Activated CD4-positive, CD25-positive, alpha-beta regulatory T cell (primary cell): ENCODE measurements around the gene MRTFA.
"Not testable (repeated sequence)": the region's sequence is repeated elsewhere in the genome, so short reads cannot be mapped to it uniquely, and the experiment has no call there.

Experiments used
- DNase-seq, 4 experiments: peaks; one replicate each; lab custom pipeline; 2025; lab: John Stamatoyannopoulos, UW

The MRTFA gene

DNA sequence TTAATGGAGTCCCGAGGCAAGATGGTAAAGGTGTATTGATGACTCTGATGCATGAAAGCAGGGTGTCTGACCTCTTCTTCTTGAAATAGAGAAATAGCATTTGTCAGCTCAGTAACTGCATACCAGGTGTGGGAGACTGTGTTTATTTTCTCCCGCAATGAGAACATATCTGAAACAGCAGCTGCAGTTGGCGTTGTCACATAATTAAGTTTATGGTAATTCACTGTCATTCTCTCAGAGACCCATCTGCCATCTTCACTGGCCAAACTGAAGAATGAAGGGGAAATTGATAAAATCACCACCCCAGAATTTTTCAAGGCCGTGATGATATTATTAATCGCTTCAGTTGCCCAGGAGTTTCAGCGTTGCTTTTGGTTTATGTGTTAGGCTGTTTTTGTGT lies 22.6 kb upstream of the MRTFA start:
- no peak for DNase-seq

DNA sequence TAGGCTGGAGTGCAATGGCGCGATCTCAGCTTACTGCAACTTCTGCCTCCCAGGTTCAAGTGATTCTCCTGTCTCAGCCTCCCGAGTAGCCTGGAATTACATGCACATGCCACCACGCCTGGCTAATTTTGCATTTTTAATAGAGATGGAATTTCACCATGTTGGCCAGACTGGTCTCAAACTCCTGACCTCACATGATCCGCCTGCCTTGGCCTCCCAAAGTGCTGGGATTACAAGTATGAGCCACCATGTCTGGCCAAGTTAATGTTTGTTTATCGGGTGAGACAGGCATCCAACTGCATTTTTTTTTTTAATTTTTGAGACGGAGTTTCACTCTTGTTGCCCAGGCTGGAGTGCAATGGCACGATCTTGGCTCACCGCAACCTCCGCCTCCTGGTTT lies 20.1 kb upstream of the MRTFA start:
- not testable (repeated sequence) for DNase-seq

DNA sequence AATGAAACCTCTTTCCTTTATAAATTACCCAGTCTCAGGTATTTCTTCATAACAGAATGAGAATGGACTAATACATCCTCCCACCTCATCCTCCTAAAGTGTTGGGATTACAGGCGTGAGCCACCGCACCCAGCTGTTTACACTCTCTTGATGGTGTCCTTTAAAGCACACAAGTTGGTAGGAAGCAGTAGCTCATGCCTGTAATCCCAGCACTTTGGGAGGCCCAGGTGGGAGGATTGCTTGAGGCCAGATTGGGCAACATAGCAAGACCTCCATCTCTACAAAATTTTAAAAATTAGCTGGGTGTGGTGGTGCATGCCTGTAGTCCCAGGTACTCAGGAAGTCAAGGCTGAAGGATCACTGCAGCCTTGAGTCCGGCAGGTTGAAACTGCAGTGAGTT lies 19.4 kb upstream of the MRTFA start:
- not testable (repeated sequence) for DNase-seq

DNA sequence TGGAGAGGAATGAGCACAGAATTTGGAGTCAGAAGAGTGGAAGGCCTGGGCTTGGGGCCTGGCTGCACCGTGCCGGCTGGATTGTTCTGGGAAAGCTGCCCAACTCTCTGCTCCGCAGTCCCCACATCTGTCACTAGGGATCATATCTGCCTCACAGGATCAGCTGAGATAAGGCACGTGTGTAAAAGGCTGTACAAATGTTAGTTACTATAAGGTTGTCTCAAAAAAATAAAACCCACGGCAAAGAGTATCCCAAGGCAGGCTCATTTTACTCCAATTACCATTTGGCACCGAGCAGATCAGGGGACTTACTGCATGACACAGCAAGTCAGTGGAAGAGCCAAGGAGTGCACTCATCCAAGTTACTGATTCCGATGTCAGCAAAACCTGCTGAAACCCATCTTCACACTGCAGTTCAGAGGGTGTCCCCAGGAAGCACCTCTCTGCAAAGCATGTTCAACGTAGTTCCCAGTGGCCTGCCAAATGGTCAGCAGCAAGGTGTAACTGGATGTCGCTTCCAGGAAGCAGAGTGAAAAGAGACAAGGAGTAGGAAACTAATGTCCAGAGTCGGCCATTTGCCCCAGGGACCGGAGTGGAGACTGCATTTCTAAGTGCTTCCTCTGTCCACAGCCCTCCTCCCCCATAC lies 18.1 kb upstream of the MRTFA start:
- DNase-seq, result no peak

DNA sequence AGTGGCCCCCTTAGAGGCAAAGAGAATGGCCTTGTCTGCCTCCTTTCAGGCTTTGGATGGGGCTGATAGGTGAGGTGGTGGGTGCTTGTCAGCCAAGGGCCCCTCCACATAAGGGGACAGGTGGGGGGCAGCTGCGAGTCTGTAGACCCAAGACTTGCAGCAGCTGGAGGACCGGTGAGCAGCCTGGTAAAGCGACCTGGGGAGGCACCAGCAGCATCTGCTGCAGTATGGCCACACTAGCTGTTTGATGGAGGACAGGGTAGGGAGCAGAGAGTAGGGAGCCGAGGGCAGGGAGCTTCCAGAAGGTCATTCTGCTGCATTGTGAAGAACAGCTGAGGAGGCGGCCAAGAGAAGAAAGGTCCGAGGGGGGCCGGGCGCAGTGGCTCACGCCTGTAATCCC lies 16.8 kb upstream of the MRTFA start:
- no peak for DNase-seq

DNA sequence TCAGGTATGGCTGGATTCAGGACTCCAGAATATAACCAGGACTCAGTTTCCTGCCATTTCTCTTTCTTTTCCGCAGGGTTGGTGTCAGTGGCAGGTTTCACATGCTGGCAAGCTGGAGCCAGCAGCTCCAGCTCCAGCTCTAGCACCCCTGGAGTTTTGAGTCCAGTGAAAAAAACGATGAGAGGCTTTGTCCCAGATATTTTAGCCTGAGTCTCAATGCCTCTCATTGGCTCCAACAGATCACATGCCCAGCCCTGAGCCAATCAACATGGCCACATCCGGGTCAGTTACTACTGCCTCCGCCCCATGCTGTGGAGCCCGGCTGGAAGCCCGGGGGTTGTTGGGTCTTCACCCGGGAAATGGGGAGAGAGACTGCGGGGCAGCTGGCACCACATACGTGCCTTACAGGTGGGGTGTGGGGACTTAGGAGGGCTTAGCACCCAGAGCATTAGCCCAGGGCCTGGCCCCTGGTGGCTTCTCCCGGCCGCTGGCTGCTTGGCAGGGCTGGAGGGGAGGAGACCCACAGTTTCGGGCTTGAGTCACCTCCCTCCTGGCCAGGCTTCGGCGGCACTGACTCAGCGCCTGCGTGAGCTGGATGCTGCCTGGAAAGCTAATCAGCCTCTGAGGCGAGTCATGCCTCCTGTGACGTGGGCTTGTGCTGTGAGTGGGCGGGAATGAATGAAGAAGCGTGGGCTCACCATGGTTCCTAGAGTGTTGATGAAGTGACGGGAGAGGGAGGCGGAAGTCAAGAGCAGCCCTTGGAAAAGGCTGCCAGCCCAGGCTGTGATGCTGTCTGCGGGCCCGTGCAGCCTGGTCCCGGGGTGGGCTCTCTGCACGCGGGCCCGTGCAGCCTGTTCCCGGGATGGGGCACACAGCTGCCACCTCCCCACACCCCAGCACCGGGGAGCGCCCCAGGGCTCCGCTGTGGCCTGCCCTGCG lies 15.3 kb upstream of the MRTFA start:
- DNase-seq, result peak; percentile 30 to 73 (median 55)

DNA sequence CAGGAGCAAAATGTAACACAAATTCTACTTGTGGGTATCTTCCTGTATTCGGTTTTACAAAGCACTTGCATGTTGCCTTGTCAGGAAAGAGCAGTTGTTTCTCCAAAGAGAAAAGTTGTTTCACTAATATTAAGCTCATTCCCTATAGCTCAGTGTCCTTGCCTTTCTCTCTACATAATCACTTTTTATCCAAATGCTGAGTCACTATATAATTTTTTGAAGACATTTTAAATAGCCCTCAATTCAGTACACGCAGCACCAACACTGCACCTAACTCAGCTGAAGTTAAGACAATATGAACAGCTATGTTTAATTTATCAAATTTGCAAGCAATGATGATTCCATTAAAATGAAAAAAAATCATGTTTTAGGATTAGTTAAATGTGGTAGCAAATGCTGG lies 14.5 kb upstream of the MRTFA start:
- DNase-seq, result no peak

DNA sequence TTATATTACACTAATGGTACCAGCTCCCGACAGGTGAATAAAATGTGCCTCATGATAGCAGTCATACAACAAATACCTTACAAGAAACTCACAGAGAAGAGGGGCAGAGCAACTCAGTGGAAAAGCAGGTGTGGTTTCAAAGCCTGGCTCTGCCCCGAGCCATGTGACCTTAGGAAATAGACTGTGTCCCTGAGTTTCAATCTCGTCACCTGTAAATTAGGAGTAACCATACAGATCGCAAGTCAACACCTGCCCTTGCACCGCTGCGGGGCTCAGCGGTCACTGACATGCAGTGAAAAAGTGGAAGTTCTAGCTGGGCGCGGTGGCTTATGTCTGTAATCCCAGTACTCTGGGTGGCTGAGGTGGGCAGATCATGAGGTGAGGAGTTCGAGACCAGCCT lies 11.9 kb upstream of the MRTFA start:
- DNase-seq, result no peak

DNA sequence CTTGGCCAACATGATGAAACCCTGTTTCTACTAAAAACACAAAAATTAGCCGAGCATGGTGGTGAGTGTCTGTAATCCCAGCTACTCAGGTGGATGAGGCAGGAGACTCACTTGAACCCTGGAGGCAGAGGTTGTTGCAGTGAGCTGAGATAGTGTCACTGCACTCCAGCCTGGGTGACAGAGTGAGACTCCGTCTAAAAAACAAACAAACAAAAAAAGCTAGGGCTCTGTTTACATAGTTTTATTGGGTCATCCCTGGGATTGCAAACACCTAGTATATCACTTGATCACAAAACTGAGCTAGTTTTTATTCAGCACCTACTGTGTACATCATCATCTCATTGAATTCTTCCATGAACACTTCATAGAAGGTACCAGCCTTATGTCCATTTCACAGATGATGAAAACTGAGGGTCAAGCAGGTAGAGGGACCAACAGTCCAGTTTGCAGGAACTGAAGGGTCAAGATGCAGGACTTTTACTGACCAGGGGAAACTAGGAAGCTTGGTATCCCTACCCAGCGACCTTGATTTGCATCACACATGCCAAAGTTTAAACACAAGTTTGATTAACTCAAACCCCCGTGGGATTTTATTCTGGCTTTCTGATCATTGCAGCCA lies 9.2 kb upstream of the MRTFA start:
- DNase-seq, result no peak

DNA sequence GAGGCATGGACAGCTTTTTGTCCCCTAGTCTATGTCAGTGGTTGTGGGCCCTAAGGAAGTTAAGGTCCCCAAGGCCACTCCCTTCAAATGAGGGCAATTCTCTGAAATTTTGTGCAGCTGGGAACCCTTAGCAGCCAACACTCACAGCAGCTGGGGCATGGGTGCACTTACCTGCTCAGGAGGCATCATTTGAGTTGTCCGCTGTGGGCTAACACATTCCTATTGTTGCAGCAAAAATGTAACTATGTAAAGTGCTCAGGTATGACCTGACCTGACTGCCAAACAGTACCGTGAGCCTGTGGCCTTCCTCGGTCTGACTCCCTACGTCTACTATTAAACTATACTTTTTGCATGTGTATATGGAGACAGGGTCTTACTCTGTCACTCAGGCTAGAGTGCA lies 5.8 kb upstream of the MRTFA start:
- DNase-seq, result no peak

DNA sequence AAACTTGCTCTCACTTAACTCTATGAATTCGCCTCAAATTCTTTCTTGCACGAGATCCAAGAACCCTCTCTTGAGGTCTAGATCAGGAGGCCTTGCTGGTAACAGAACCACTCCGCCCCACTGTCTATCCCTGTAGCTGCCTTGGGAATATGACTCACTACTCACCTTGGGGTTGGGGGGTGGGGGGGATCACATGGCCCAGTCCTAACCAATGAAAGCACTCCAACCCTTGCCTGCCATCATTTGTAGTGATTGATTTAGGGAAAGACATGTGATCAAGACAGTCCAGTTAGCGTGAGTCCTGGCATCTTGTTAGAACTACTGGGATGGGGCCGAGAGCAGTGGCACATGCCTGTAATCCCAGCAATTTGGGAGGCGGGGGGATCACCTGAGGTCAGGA lies 4.8 kb upstream of the MRTFA start:
- no peak for DNase-seq

DNA sequence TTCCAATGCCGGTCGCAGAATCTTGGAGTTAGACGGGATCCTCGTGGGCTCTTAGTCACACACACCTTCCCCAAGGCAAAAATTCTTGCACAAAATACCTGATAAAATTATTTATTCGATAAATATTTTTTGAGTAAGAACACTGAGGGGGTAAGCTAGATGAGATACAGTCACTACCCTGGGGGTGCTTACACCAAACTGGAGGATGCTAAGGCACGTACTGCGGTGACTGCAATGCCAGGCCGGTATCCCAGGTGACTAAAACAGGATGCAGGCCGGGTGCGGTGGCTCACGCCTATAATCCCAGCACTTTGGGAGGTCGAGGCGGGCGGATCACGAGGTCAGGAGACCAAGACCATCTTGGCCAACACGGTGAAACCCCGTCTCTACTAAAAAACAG lies 1.7 kb upstream of the MRTFA start:
- no peak for DNase-seq

DNA sequence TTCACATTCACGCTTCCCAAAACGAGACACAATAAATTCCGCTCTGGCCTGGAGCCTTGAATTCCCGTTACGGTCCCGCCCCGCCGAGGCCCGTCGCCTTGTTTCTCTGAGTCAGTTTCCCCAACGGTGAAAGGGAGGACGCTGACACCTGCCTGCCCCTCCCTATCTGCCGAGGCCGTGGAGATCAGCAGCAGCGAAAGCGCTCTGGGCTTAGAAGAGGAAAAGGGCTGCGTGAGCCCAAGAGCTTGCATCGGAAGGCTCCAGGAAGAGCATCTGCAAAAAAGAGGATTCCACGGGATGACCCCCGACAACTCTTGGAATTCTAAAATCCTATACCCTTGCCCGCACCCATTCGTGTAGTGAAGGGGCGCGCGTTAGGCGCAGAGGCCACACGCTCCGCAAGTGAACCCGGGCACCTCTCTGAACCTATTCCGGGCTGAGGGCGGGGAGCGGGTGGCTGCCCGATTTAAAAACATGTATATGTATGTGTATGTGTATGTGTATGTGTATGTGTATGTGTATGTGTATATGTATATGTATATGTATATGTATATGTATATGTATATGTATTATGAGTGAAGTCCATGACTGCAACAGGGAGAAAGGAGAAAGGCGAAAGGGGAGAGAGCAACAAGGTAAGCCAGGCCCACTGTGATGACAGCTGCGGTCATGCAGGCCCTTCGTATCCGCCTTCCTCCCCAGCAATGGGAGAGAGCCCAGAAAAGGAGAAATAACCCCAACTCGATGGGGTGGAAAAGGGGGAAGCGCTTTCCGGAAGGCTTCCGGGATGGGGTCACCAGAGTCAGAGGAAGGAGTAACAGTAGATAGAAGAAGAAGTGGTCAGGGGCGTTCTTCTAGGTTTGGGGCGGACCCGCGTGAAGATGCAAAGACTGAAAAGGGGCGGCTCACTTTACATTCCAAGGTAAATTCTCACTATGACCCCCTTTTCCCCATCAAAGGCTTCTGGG lies 948 bp upstream of the MRTFA start:
- DNase-seq, result peak in 2 of 4 experiments; percentile 17 to 60

DNA sequence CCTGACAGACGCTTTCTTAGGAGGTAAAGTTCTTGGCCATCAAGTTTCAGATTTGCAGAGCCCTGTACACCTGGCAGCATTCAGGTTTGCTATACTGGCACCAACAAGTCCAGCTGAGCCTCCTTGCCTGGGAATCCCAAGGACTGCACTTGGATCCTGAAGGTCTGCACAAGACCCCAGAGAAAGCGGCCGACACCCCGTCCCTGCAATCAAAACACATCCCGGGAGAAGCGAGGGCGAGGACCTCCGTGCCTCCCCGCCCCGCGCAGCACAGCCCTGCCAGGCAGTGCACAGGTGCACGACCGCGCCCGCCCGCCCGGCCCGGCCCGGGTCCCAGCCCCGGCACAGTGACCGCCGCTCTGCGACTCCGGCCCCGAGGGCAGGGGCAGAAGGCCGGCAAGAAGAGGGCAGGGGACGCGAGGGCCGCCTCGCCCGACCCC lies 559 bp downstream of the MRTFA start:
- DNase-seq, result no peak

DNA sequence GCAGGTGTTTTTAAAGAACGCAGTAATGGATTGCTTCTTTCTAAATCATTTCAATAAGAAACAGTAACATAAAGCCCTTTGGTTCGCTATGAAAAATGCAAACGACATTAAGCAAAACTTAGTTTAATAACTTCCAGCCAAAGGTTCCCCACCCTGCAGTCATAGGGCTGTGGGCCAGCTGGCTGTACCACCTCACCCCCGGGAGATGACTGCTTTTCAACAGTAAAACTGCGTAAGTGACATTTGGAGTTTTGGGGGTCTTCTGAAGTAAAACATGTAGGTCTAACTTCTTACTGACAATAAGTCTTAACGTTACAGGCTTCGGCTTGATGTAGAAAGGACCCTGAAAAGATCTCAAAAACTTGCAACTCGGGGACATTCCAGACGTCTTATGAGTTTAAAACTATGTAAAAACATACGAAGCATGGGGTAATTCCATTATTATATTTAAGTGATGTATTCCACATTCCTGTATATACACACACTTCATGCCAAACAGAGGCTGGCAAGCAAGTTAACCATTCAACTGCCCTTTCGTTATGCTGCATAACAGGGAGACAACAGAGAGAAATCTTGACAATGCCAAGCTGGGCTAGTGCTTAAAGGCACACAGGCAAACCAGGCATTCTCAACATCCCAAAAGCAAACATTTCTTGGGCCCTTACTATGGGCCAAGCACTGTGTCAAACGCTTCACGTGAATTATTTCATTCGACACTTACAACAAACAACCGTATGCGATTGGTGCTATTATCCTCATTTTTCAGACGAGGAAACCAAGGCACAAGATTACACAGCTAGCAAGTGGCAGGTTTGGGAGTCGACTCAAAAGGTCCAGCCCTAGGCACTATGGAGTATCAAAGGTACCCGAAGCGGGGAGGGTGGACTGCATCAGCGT lies 1.2 kb downstream of the MRTFA start:
- no peak for DNase-seq

DNA sequence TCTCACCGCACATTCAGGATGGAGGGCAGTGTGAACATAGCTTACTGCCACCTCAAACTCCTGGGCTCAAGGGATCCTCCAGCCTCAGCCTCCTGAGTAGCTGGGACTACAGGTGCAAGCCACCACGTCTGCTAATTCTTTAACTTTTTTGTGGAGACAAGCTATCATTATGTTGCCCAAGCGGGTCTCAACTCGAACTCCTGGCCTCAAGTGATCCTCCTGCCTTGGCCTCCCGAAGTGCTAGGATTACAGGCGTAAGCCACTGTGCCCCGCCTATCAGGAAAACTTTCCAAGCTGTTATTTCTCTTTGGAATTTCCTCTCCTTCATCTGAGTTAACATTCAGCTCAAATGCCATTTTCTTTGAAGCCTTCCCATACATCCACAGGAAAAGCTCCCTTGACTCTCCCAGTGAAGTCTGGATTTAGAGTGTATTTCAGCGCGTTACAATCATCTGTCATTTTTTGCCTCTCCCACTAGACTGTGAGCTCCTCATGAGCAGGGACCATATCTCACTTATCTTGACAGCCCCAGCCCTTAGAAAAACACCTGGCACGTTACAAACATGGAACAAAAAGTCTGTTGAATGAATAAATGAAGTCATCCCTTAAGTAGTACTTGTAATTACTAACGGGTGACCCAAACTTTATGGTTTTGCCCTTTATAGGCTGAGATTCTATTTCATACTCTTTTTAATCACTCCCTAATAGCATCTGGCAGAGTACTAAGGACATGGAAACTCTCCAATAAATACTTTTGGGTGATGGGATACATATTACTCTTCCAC lies 2.2 kb downstream of the MRTFA start:
- DNase-seq, result no peak

DNA sequence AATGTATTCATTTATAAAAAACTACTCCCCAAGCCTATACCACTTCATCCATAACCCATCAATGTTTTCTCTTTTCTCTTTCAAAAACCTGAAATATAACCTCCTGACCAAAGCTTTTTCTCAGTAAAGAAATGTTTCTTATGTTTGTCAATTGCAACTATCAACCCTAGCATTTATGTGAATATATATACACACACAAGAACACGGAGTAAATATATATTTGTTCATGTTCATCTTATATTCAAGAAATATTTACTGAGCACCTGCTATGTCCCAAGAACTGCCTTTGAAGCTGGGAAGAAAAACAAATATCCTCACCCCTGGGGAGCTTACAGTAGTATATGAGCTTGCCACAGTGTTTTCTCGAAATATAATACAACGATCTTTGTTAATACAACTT lies 3.5 kb downstream of the MRTFA start:
- no peak for DNase-seq

DNA sequence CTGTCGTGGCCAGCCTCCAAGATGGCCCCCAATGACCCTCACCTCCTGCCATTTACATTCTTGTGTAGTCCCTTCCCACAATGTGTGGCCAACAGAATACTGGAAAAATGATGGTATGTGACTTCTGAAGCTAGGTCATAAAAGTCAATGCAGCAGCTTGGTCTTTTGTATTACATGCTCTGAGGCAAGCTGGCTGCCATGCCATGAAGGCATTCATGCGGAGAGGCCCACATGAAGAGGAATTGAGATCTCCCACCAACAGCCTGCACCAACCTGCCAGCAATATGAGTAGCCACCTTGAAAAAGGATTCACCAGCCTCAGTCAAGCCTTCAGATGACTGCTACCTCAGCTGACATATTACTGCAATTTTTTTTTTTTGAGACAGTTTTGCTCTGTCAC lies 4.6 kb downstream of the MRTFA start:
- DNase-seq, result no peak

DNA sequence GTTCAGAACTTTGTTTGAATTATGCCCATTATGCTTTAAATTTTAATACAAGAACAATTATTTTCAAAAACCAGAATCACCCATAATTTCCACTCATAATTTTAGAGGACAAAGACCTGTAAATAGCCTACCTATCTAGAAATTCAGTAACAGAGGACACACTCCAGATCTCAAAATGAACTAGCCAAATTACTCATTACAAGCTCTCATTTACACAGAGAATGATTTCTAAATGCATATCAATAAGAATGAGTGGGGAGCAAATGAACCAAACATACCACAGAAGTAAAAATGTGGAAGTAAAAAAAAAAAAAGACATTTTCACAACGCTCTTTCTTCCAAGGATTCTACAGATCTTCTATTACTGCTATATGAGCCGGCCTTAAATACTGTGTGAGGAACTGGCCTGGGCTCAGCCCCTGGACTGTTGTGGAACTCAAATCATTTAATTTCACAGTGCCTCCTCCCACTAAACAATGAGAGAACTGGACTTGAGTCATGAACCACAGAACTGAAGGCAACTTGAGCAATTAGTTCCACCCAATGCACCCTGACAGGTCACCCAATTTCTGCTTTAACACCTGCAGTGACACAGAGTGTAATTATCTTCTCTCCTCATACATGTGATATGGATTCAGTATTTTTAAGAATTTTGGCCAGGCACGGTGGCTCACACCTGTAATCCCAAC lies 8.0 kb downstream of the MRTFA start:
- no peak for DNase-seq
